H1 (cell line): ENCODE results near the gene ENKUR. TPM values are rescaled to one million over a fixed set of nuclear protein-coding genes. Genes with fewer than 3 reads are reported as not detected.

Source experiments
- CTCF ChIA-PET: fragments of 300-600 bp; sonication (Branson Sonifier 250); formaldehyde crosslinking; loops from one replicate; lab custom pipeline; 2021; ENCODE audit not compliant: partially characterized antibody; lab: Charles Lee
- POLR2A ChIA-PET: fragments of 300-600 bp; sonication (Branson Sonifier 250); formaldehyde crosslinking; loops from one replicate; lab custom pipeline; 2021; ENCODE audit warnings: inconsistent platforms; ENCODE audit not compliant: partially characterized antibody; lab: Charles Lee
- DNase-seq, 2 experiments: peaks; one replicate each; pipeline versions ENCODE4 v3.0.0 to v3.0.0-alpha.2; 2010 to 2022; ENCODE audit warnings: low spot score in 2 of 2, low read depth in 1 of 2, mixed read lengths in 1 of 2
- FAIRE-seq: peaks from 2 replicates; lab custom pipeline; 2011; peaks lifted over from hg19 to GRCh38; lab: Jason Lieb, UNC
- H2AFZ ChIP-seq: 2 replicates; pipeline ENCODE4 v1.8.1; 2012; ENCODE audit warnings: low read length, inconsistent platforms
- H2AK5ac ChIP-seq: 2 replicates; pipeline ENCODE4 v1.6.1; 2013; ENCODE audit warnings: low read depth, low read length
- H2BK120ac ChIP-seq: replicated peaks from 2 replicates; pipeline ENCODE3; 2013; ENCODE audit warnings: low read depth, low read length, inconsistent platforms
- H2BK12ac ChIP-seq: 2 replicates; pipeline ENCODE4 v1.6.1; 2013; ENCODE audit warnings: low read depth, low read length
- H2BK15ac ChIP-seq: 2 replicates; pipeline ENCODE4 v1.6.1; 2013; ENCODE audit warnings: low read length
- H2BK20ac ChIP-seq: 2 replicates; pipeline ENCODE4 v1.6.1; 2013; ENCODE audit warnings: low read length
- H2BK5ac ChIP-seq: 2 replicates; pipeline ENCODE4 v1.6.1; 2013; ENCODE audit warnings: low read depth, low read length
- H3K14ac ChIP-seq: 2 replicates; pipeline ENCODE4 v1.6.1; 2013; ENCODE audit warnings: inconsistent platforms; ENCODE audit not compliant: insufficient read length
- H3K18ac ChIP-seq: 2 replicates; pipeline ENCODE4 v1.6.1; 2013; ENCODE audit warnings: low read length; ENCODE audit errors: extremely low read depth
- H3K23ac ChIP-seq: 2 replicates; pipeline ENCODE4 v1.6.1; 2013; ENCODE audit warnings: inconsistent platforms; ENCODE audit not compliant: insufficient read length
- H3K23me2 ChIP-seq: 2 replicates; pipeline ENCODE4 v1.6.1; 2013; ENCODE audit warnings: low read depth, low read length
- H3K27ac ChIP-seq: 2 replicates; pipeline ENCODE4 v1.6.1; 2011; ENCODE audit warnings: low read depth, low read length, inconsistent platforms
- H3K27me3 ChIP-seq, 4 experiments: replicated peaks in 1 of 4; 1 replicate in 1 of 4; 2 replicates in 3 of 4; pipeline versions ENCODE4 v1.6.1 to v1.8.1; 2011 to 2013; ENCODE audit warnings: low read length in 3 of 4, mild to moderate bottlenecking in 3 of 4, inconsistent platforms in 2 of 4, mixed read lengths in 2 of 4, moderate library complexity in 1 of 4; ENCODE audit not compliant: control insufficient read depth in 3 of 4, insufficient read depth in 3 of 4; ENCODE audit errors: extremely low read depth in 1 of 4
- H3K36me3 ChIP-seq, 4 experiments: 2 replicates each; pipeline versions ENCODE4 v1.6.1 to v1.8.1; 2011 to 2013; ENCODE audit warnings: mild to moderate bottlenecking in 4 of 4, low read length in 3 of 4, moderate library complexity in 2 of 4, control low read depth in 1 of 4, inconsistent platforms in 1 of 4; ENCODE audit not compliant: insufficient read depth in 4 of 4, control insufficient read depth in 2 of 4
- H3K4ac ChIP-seq: replicated peaks from 2 replicates; pipeline ENCODE3; 2013; ENCODE audit warnings: low read length, low read depth, mixed read lengths, inconsistent platforms; ENCODE audit not compliant: insufficient read length
- H3K4me1 ChIP-seq, 4 experiments: replicated peaks in 1 of 4; 1 replicate in 1 of 4; 2 replicates in 3 of 4; pipeline versions ENCODE4 v1.6.1 to v1.8.1; 2011 to 2013; ENCODE audit warnings: low read length in 3 of 4, inconsistent platforms in 2 of 4, mixed read lengths in 1 of 4; ENCODE audit not compliant: insufficient read depth in 4 of 4, control insufficient read depth in 3 of 4
- H3K4me2 ChIP-seq, 2 experiments: 2 replicates each; pipeline versions ENCODE4 v1.6.1 to v1.8.1; 2011 to 2013; ENCODE audit warnings: low read depth in 2 of 2, low read length in 2 of 2, control low read depth in 1 of 2, inconsistent platforms in 1 of 2, mild to moderate bottlenecking in 1 of 2; ENCODE audit not compliant: insufficient read depth in 1 of 2
- H3K4me3 ChIP-seq, 4 experiments: fragments of 200-600, 300-600 bp in 1 of 4; sonication (generic), shearing (Covaris generic), sonication (Bioruptor Twin) in 1 of 4; 2 replicates each; pipeline versions ENCODE4 v1.5.1 to v1.8.1; 2011 to 2016; ENCODE audit warnings: low read length in 4 of 4, low read depth in 3 of 4, control low read depth in 2 of 4, inconsistent platforms in 2 of 4, mild to moderate bottlenecking in 2 of 4, mixed read lengths in 1 of 4, moderate library complexity in 1 of 4; ENCODE audit not compliant: insufficient read depth in 2 of 4; ENCODE audit errors: extremely low read depth in 1 of 4
- H3K56ac ChIP-seq: replicated peaks from 2 replicates; pipeline ENCODE3; 2013; ENCODE audit warnings: low read depth, mild to moderate bottlenecking, mixed read lengths, low read length, inconsistent platforms; ENCODE audit not compliant: insufficient read length
- H3K79me1 ChIP-seq: 2 replicates; pipeline ENCODE4 v1.6.1; 2013; ENCODE audit warnings: low read depth, low read length, control low read depth
- H3K79me2 ChIP-seq, 2 experiments: 2 replicates each; pipeline versions ENCODE4 v1.6.1 to v1.8.1; 2012 to 2013; ENCODE audit warnings: low read length in 2 of 2, mild to moderate bottlenecking in 2 of 2, inconsistent platforms in 1 of 2; ENCODE audit not compliant: insufficient read depth in 2 of 2, control insufficient read depth in 1 of 2
- H3K9ac ChIP-seq, 4 experiments: replicated peaks in 1 of 4; 1 replicate in 1 of 4; 2 replicates in 3 of 4; pipeline versions ENCODE4 v1.6.1 to v1.8.1; 2011 to 2013; ENCODE audit warnings: low read depth in 3 of 4, low read length in 3 of 4, control low read depth in 2 of 4, mild to moderate bottlenecking in 2 of 4, moderate library complexity in 2 of 4, inconsistent platforms in 1 of 4; ENCODE audit errors: extremely low read depth in 1 of 4
- H3K9me3 ChIP-seq, 2 experiments: 2 replicates each; pipeline versions ENCODE4 v1.6.1 to v1.8.1; 2012 to 2013; ENCODE audit warnings: mild to moderate bottlenecking in 2 of 2, moderate library complexity in 2 of 2, control low read depth in 1 of 2, inconsistent platforms in 1 of 2, low read depth in 1 of 2, low read length in 1 of 2, mixed read lengths in 1 of 2; ENCODE audit not compliant: insufficient read depth in 2 of 2
- H4K20me1 ChIP-seq, 2 experiments: replicated peaks in 1 of 2; 2 replicates each; pipeline versions ENCODE3 to v1.8.1; 2011 to 2013; ENCODE audit warnings: inconsistent platforms in 2 of 2, low read length in 2 of 2, mild to moderate bottlenecking in 1 of 2; ENCODE audit not compliant: insufficient read depth in 2 of 2, control insufficient read depth in 1 of 2
- H4K5ac ChIP-seq: 2 replicates; pipeline ENCODE4 v1.6.1; 2013; ENCODE audit warnings: low read length, low read depth, mixed read lengths, inconsistent platforms; ENCODE audit not compliant: insufficient read length
- H4K8ac ChIP-seq: 2 replicates; pipeline ENCODE4 v1.8.0; 2013; ENCODE audit warnings: mild to moderate bottlenecking, moderate library complexity, low read length, inconsistent platforms; ENCODE audit not compliant: insufficient read depth; ENCODE audit errors: extremely low read depth
- H4K91ac ChIP-seq: replicated peaks from 2 replicates; pipeline ENCODE3; 2013; ENCODE audit warnings: low read length, mixed read lengths, inconsistent platforms; ENCODE audit not compliant: insufficient read length
- CEBPB ChIP-seq: IDR thresholded peaks from 2 replicates; pipeline ENCODE4 v1.6.1; 2012; ENCODE audit warnings: low read depth, low read length
- CTBP2 ChIP-seq: IDR thresholded peaks from 2 replicates; pipeline ENCODE4 v1.7.0; 2011; ENCODE audit warnings: borderline replicate concordance, mild to moderate bottlenecking, moderate library complexity, mixed read lengths, low read length; ENCODE audit not compliant: insufficient read depth, insufficient read length
- RNF2 ChIP-seq: fragments of 200-900, 300-1000 bp; sonication (generic); IDR thresholded peaks from 2 replicates; pipeline ENCODE4 v1.7.1; 2016; ENCODE audit warnings: borderline replicate concordance, low read depth, mild to moderate bottlenecking, antibody characterized with exemption, low read length; ENCODE audit not compliant: poor library complexity, severe bottlenecking; ENCODE audit errors: missing control alignments
- SP1 ChIP-seq: IDR thresholded peaks from 2 replicates; pipeline ENCODE4 v1.6.1; 2011; ENCODE audit warnings: low read depth, low read length
- WGBS, 2 experiments: shearing (Covaris generic) in 1 of 2; methylation state at CpG; one replicate each; pipeline versions ENCODE4 v1.1.6 to v1.1.7; 2013 to 2015; ENCODE audit warnings: low lambda C conversion rate in 2 of 2, mixed read lengths in 2 of 2, inconsistent platforms in 1 of 2, low coverage in 1 of 2, missing lambda C conversion rate in 1 of 2; ENCODE audit not compliant: insufficient replicate concordance in 2 of 2, insufficient coverage in 1 of 2, insufficient read length in 1 of 2; ENCODE audit errors: extremely low coverage in 1 of 2, missing lambda C conversion rate in 1 of 2; 5-methylcytosine and 5-hydroxymethylcytosine counted together
- polyA plus RNA-seq, 7 experiments: library from polyadenylated mRNA; depleted of rRNA in 3 of 7; stranded (reverse) in 5 of 7; unstranded in 2 of 7; fragments of >200 nt in 5 of 7; fragments of 200-250 nt in 2 of 7; gene quantifications; 1 replicate in 5 of 7; 2 replicates in 1 of 7; 4 replicates in 1 of 7; pipeline versions ENCODE4 v1.2.1 to v1.2.3, GENCODE V29; 2011 to 2013; ENCODE audit warnings: missing spikeins in 2 of 7, mixed read lengths in 2 of 7
- total RNA-seq: library from RNA; stranded (reverse); fragmentation: NEBNext Ultra II Directional; extraction: Animal tissue kit (Norgen Biotek cat#: 25700); gene quantifications from 2 replicates; pipeline ENCODE4 v1.2.1, GENCODE V29; 2021
- TF ChIP-seq, protein P1 (sequence below): IDR thresholded peaks from 2 replicates; pipeline ENCODE4 v1.6.1; 2011; ENCODE audit warnings: low read length, improper control_type of control experiment

ENKUR gene
- total and polyA plus RNA-seq, 2 of the 8 experiments (the other 6 are each of a cell fraction or from before 2014, with no cell fraction given): not detected

GRCh38 chr10:24963521-24964041 is 52.4 kb downstream of the ENKUR start:
- Histone ChIP-seq H2BK20ac (no peak overlapping the region), H3K4me1 (peaks cover 0 to 3% (median 3%) of the 10 kb centered on the region in 4 experiments; a peak in 2 of 7 replicates), H2BK5ac (no peak overlapping the region), H2AFZ (no peak overlapping the region), H4K8ac (no peak overlapping the region), H3K79me1 (no peaks in the 10 kb centered on the region), H3K9me3 (no peaks in the 10 kb centered on the region), H3K56ac (no peak overlapping the region), H3K36me3 (no peaks in the 10 kb centered on the region), H4K5ac (no peak overlapping the region), H2BK120ac (no peak overlapping the region), H2BK15ac (no peak overlapping the region), H3K79me2 (no peaks in the 10 kb centered on the region), H3K27me3 (no peaks in the 10 kb centered on the region), H3K23ac (no peak overlapping the region), H4K91ac (no peak overlapping the region), H3K9ac (no peak overlapping the region), H3K14ac (no peak overlapping the region), H3K27ac (no peak overlapping the region), H3K4me3 (no peak overlapping the region), H3K4ac (no peak overlapping the region), H3K18ac (no peak overlapping the region), H3K4me2 (no peak overlapping the region), H4K20me1 (peaks cover 0 to 4% of the 10 kb centered on the region in 2 experiments), H2BK12ac (no peak overlapping the region), H3K23me2 (peaks cover 4% of the 10 kb centered on the region; the same call in 1 of the 2 replicates), H2AK5ac (no peak overlapping the region)
- POLR2A ChIA-PET: interaction anchor here (1.2 kb wide), 1 partner anchor 9 kb away, joined by 3 read pairs; no protein-coding TSS in a partner anchor
- FAIRE-seq (no peak), DNase-seq (no peak)
- CTCF ChIA-PET: interaction anchor here (1.1 kb wide), 1 partner anchor 118 kb away, joined by 3 read pairs; no protein-coding TSS in a partner anchor
- 87% methylated on average over 5 of the region's 5 CpGs; no CpG with 5 or more reads in 1 of the 2 experiments for WGBS, 2 experiments
- no peak for TF ChIP-seq CEBPB
- no peak for TF ChIP-seq SP1
- no peak for TF ChIP-seq RNF2
- TF ChIP-seq CTBP2: no peak
- TF ChIP-seq, protein P1, sequence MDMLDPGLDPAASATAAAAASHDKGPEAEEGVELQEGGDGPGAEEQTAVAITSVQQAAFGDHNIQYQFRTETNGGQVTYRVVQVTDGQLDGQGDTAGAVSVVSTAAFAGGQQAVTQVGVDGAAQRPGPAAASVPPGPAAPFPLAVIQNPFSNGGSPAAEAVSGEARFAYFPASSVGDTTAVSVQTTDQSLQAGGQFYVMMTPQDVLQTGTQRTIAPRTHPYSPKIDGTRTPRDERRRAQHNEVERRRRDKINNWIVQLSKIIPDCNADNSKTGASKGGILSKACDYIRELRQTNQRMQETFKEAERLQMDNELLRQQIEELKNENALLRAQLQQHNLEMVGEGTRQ: no peak
